GM23248 (cell line): ENCODE data around the gene PDE6C. TPM values are rescaled to one million over a fixed set of nuclear protein-coding genes. Genes with fewer than 3 reads are reported as not detected.

Source experiments
- DNase-seq: peaks from one replicate; pipeline ENCODE4 v3.0.0-alpha.2; 2015
- H2AFZ ChIP-seq: fragments of 200-600 bp; sonication (generic); 2 replicates; pipeline ENCODE4 v1.6.1; 2016; ENCODE audit warnings: antibody characterized with exemption
- H3F3A ChIP-seq: fragments of 200-600 bp; sonication (generic); 2 replicates; pipeline ENCODE4 v1.6.1; 2016; ENCODE audit warnings: mild to moderate bottlenecking, antibody characterized with exemption, mixed run types; ENCODE audit not compliant: insufficient read depth
- H3K27ac ChIP-seq: fragments of 200-600 bp; sonication (generic); 2 replicates; pipeline ENCODE4 v1.5.1; 2016; ENCODE audit warnings: mild to moderate bottlenecking
- H3K27me3 ChIP-seq: fragments of 200-600 bp; sonication (generic); replicated peaks from 2 replicates; pipeline ENCODE4 v1.6.1; 2016; ENCODE audit warnings: mild to moderate bottlenecking; ENCODE audit not compliant: insufficient read depth
- H3K36me3 ChIP-seq: fragments of 200-600 bp; sonication (generic); 2 replicates; pipeline ENCODE4 v1.6.1; 2016; ENCODE audit warnings: low read depth, mild to moderate bottlenecking
- H3K4me1 ChIP-seq: fragments of 200-600 bp; sonication (generic); 2 replicates; pipeline ENCODE4 v1.6.1; 2016; ENCODE audit warnings: mild to moderate bottlenecking; ENCODE audit not compliant: insufficient read depth
- H3K4me2 ChIP-seq: fragments of 200-600 bp; sonication (generic); one replicate; pipeline ENCODE4 v1.6.1; 2016; ENCODE audit warnings: mild to moderate bottlenecking; ENCODE audit not compliant: unreplicated experiment
- H3K4me3 ChIP-seq: fragments of 200-600 bp; sonication (generic); 2 replicates; pipeline ENCODE4 v1.5.1; 2016; ENCODE audit warnings: mild to moderate bottlenecking
- H3K79me2 ChIP-seq: fragments of 200-600 bp; sonication (generic); 2 replicates; pipeline ENCODE4 v1.6.1; 2016; ENCODE audit warnings: mild to moderate bottlenecking; ENCODE audit not compliant: insufficient read depth
- H3K9ac ChIP-seq: fragments of 200-600 bp; sonication (generic); 2 replicates; pipeline ENCODE4 v1.6.1; 2016; ENCODE audit warnings: mild to moderate bottlenecking
- H3K9me2 ChIP-seq: fragments of 200-600 bp; sonication (generic); 2 replicates; pipeline ENCODE4 v1.6.1; 2016; ENCODE audit warnings: mixed run types, mild to moderate bottlenecking, moderate library complexity; ENCODE audit not compliant: insufficient read depth
- H3K9me3 ChIP-seq: fragments of 200-600 bp; sonication (generic); one replicate; pipeline ENCODE4 v1.6.1; 2017; ENCODE audit warnings: low read depth
- H4K20me1 ChIP-seq: fragments of 200-600 bp; sonication (generic); 2 replicates; pipeline ENCODE4 v1.6.0; 2016; ENCODE audit not compliant: insufficient read depth
- EZH2 ChIP-seq: fragments of 200-600 bp; sonication (generic); IDR thresholded peaks from 2 replicates; pipeline ENCODE4 v1.6.1; 2018; ENCODE audit warnings: antibody characterized with exemption, mild to moderate bottlenecking; ENCODE audit not compliant: insufficient read depth, poor library complexity, severe bottlenecking
- EZH2phosphoT487 ChIP-seq: fragments of 200-600 bp; sonication (generic); IDR thresholded peaks from 2 replicates; pipeline ENCODE4 v1.6.1; 2018; ENCODE audit warnings: antibody characterized with exemption, moderate library complexity, mild to moderate bottlenecking, low read depth; ENCODE audit not compliant: insufficient read depth
- WGBS, 2 experiments: methylation state at CpG; one replicate each; pipeline ENCODE4 v1.1.6; 2015 to 2017; ENCODE audit warnings: low lambda C conversion rate in 2 of 2, low coverage in 1 of 2; ENCODE audit errors: missing lambda C conversion rate in 2 of 2; 5-methylcytosine and 5-hydroxymethylcytosine counted together
- in situ Hi-C: fragments of 300-500 bp; cut with MboI; formaldehyde crosslinking; loops from 2 replicates; pipeline ENCODE4 v1.15.0; 2020
- polyA plus RNA-seq: library from polyadenylated mRNA; unstranded; fragments of >200 nt; fragmentation: Nextera tagmentation; extraction: Ambion mirVana; gene quantifications from 2 replicates; pipeline ENCODE4 v1.2.1, GENCODE V29; 2016
- total RNA-seq: library from RNA; depleted of rRNA; stranded (reverse); fragments of >200 nt; shearing (Covaris generic); gene quantifications from 2 replicates; pipeline ENCODE4 v1.2.3, GENCODE V29; 2014

The PDE6C gene
- total and polyA plus RNA-seq, 2 experiments from 2014 or later = not detected

DNA sequence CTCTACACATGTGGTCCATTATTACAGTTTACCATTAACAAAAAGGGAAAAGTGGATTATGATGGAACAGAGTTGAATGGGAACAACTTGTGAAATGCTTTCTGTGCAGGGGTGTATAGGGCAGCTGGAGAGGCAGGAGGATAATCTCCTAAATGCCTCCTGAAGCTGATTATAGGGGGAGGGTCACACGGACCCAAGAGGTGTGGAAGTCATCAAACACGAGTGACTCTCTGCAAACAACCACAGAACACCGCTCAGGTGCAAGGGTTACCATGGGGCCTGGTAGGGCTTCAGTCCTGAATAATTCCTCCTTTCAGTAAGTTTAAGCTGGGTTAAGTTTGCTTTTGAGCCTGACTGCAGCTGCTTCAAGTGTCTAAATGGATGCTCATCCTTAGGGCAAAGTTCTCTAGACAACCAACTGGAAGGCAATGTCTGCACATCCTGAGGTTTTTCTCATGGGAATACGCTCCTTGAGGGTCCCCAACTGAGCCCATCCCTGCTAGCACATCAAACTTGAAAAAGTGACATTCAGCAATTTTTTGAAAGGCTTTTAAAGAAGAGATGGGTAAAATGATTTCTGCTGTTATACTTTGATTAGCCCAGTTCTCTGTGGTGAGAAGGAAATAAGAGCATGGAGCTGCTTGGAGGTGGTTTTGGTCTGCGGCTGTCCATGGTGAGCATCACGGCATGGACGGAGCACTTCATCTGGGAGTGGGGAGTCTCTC, 1.9 kb downstream of the PDE6C start:
- H3K36me3 ChIP-seq = no peaks in the 10 kb centered on the region
- no peaks in the 10 kb centered on the region for H3F3A ChIP-seq
- no peaks in the 10 kb centered on the region for H3K9me3 ChIP-seq
- H3K4me1 ChIP-seq = no peaks in the 10 kb centered on the region
- TF ChIP-seq EZH2phosphoT487 (no peak), EZH2 (no peak)
- H3K27me3 ChIP-seq = peaks cover 16% of the 10 kb centered on the region
- no peaks in the 10 kb centered on the region for H3K79me2 ChIP-seq
- 55% methylated on average over 7 of the region's 7 CpGs for WGBS, 2 experiments
- H3K27ac ChIP-seq = no peak overlapping the region
- no peak for DNase-seq
- H3K9ac ChIP-seq = no peak overlapping the region
- H2AFZ ChIP-seq = no peak overlapping the region
- in situ Hi-C loops = no loop called here
- H3K4me3 ChIP-seq = no peak overlapping the region
- no peaks in the 10 kb centered on the region for H3K9me2 ChIP-seq
- no peaks in the 10 kb centered on the region for H4K20me1 ChIP-seq
- H3K4me2 ChIP-seq = no peak overlapping the region

DNA sequence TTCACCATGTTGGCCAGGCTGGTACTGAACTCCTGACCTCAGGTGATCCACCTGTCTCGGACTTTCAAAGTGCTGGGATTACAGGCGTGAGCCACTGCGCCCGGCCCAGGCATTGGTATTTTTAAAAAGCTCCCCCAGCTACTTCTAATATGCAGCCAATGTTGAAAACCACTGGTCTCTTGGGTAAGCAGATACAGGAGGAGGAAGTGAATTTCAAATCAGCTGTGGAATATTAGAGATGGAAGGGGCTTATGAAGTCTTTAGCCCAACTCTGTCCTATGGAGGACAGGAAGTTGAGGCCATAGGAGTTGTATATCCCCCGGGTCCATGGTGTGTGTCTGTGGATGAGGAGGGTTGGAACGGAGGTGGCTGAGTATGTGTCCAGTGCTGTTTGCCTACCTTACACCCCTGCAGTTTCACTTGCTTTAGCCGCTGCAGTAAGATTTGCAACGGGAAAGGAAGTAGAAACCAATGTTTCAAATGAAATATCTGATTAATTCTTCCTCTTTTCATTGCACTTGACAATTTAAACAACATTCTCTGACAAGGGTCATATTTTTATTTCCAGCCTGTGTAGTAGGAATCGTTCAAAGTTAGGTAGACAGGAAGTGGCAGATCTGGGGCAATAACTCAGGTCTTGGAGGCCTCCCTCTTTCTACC, 3.4 kb downstream of the PDE6C start:
- 54 to 57% methylated on average over 9 of the region's 9 CpGs for WGBS, 2 experiments
- H2AFZ ChIP-seq = no peak overlapping the region

DNA sequence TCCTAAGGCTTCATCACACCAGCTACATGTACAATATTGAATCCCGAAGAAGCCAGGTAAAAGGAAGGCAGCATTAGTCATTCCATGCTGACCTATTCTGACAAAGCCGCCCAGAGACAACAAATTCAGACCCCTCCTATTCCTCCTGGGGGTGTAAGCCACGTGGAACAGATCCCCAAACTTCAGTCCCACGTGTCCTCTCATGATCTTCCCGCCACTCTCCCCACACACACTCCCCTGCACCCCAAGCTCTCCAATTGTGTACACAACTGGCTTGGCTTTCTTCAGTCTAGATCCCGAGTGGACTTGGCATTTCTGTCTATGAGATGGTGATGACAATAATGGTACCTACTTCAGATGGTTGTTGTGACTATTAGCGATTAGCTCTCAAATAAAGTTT, 8.6 kb downstream of the PDE6C start:
- Histone ChIP-seq H3K27me3 (peaks cover 28% of the 10 kb centered on the region), H3F3A (no peaks in the 10 kb centered on the region), H3K9me3 (no peaks in the 10 kb centered on the region), H3K36me3 (no peaks in the 10 kb centered on the region), H3K27ac (no peak overlapping the region), H3K4me2 (no peak overlapping the region), H2AFZ (no peak overlapping the region), H4K20me1 (no peaks in the 10 kb centered on the region), H3K4me1 (no peaks in the 10 kb centered on the region), H3K4me3 (no peak overlapping the region), H3K9me2 (no peaks in the 10 kb centered on the region), H3K79me2 (no peaks in the 10 kb centered on the region), H3K9ac (no peak overlapping the region)
- DNase-seq = no peak
- no peak for TF ChIP-seq EZH2
- no peak for TF ChIP-seq EZH2phosphoT487
- in situ Hi-C loops = no loop called here
- WGBS, 2 experiments = 29 to 30% methylated on average over 7 of the region's 7 CpGs

More for the DNA sequence above, 3.4 kb downstream of the PDE6C start:
- Histone ChIP-seq H3K9me2 (no peaks in the 10 kb centered on the region), H3K4me2 (no peak overlapping the region), H3K27ac (no peak overlapping the region), H3K9ac (no peak overlapping the region), H3F3A (no peaks in the 10 kb centered on the region), H3K36me3 (no peaks in the 10 kb centered on the region), H4K20me1 (no peaks in the 10 kb centered on the region), H3K4me1 (no peaks in the 10 kb centered on the region), H3K79me2 (no peaks in the 10 kb centered on the region), H3K27me3 (peaks cover 22% of the 10 kb centered on the region), H3K4me3 (no peak overlapping the region), H3K9me3 (no peaks in the 10 kb centered on the region)
- TF ChIP-seq EZH2 = no peak
- TF ChIP-seq EZH2phosphoT487 = no peak
- in situ Hi-C loops = no loop called here
- DNase-seq = no peak

DNA sequence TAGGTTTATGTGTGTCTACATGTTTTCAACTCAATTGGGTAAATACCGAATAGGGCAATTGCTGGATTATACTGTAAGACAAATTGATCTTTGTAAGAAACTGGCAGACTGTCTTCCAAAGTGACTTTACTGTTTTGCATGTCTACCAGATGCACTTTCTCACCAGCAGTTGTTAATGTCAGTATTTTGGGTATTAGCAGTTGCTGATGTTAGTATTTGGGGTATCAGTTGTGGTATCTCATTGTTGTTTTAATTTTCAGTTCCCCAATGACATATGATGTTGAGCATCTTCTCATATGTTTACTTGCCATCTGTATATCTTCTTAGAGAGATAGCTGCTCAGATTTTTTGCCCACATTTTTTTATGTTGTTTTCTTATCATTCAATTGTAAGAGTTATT, 10.6 kb downstream of the PDE6C start:
- in situ Hi-C loops = no loop called here
- H3K4me2 ChIP-seq = no peak overlapping the region
- H3K9me3 ChIP-seq = no peaks in the 10 kb centered on the region
- no peaks in the 10 kb centered on the region for H4K20me1 ChIP-seq
- no peak overlapping the region for H3K27ac ChIP-seq
- TF ChIP-seq EZH2 (no peak), EZH2phosphoT487 (no peak)
- H3K4me1 ChIP-seq = no peaks in the 10 kb centered on the region
- DNase-seq = no peak
- H3K9me2 ChIP-seq = no peaks in the 10 kb centered on the region
- H3K79me2 ChIP-seq = no peaks in the 10 kb centered on the region
- peaks cover 30% of the 10 kb centered on the region for H3K27me3 ChIP-seq
- WGBS, 2 experiments = 66 to 72% methylated on average over 1 of the region's 1 CpG
- H3K4me3 ChIP-seq = no peak overlapping the region
- H3F3A ChIP-seq = no peaks in the 10 kb centered on the region
- H3K36me3 ChIP-seq = no peaks in the 10 kb centered on the region
- H2AFZ ChIP-seq = no peak overlapping the region
- H3K9ac ChIP-seq = no peak overlapping the region
